Mucosa of stomach (tissue), 1 donor: ENCODE measurements around the gene P2RY14.

Experiments
- H3K27me3 ChIP-seq: one replicate; pipeline ENCODE4 v1.7.0; 2013; ENCODE audit warnings: mild to moderate bottlenecking, low read length; ENCODE audit not compliant: control insufficient read depth, insufficient read depth
- H3K36me3 ChIP-seq: one replicate; pipeline ENCODE4 v1.7.0; 2013; ENCODE audit warnings: low read length; ENCODE audit not compliant: control insufficient read depth, insufficient read depth
- H3K4me1 ChIP-seq: one replicate; pipeline ENCODE4 v1.7.0; 2013; ENCODE audit warnings: mild to moderate bottlenecking, low read length; ENCODE audit not compliant: control insufficient read depth, insufficient read depth
- H3K4me3 ChIP-seq: one replicate; pipeline ENCODE4 v1.7.0; 2013; ENCODE audit warnings: low read length
- H3K9ac ChIP-seq: one replicate; pipeline ENCODE4 v1.7.0; 2013; ENCODE audit warnings: mild to moderate bottlenecking, low read length, moderate library complexity
- H3K9me3 ChIP-seq: one replicate; pipeline ENCODE4 v1.7.0; 2013; ENCODE audit warnings: mild to moderate bottlenecking, low read length, moderate library complexity; ENCODE audit not compliant: control insufficient read depth
- donor health status: Pancreatic carcinoma.

The P2RY14 gene

DNA sequence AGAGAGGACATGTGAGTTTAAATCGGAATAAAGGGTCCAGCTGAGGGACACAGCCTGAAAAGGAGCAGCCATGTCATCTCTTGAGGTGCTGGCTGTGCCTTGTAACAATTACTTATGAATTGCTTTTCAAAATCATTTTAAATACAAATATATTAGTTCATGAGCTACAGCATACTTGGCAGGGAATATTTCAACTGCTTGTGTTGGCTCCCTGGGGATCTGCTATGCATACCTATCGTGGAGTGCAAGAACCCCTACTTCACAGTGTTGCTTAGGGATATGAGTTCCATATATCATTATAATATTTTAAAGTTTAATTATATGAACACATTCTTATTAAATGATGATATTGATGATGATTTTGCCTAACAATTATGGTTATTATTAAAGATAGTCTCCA, 19.1 kb upstream of the P2RY14 start:
- no peaks in the 10 kb centered on the region for H3K4me1 ChIP-seq
- no peaks in the 10 kb centered on the region for H3K9me3 ChIP-seq
- H3K4me3 ChIP-seq = no peak overlapping the region
- H3K27me3 ChIP-seq = no peaks in the 10 kb centered on the region
- no peaks in the 10 kb centered on the region for H3K36me3 ChIP-seq
- no peak overlapping the region for H3K9ac ChIP-seq

DNA sequence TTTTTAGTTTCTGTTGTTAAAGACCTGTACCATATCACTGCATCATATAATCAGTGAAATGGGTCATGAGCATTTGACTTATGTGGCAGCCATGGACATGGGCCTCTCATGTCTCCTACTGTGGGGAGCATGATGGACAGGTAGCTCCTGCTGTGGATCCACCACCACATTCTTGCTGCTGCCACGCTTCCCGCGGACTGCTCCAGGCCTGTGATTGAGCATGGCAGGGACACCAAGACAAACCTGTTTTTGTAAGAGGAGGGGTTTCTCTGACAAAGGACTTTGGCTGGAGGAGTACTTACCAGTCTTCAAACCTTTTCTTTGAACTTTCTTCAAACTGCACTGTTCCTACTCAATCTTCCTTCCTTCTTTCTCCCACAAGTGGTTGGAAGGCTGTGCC, 17.9 kb upstream of the P2RY14 start:
- Histone ChIP-seq H3K27me3 (no peaks in the 10 kb centered on the region), H3K4me1 (no peaks in the 10 kb centered on the region), H3K36me3 (no peaks in the 10 kb centered on the region), H3K4me3 (no peak overlapping the region), H3K9ac (no peak overlapping the region), H3K9me3 (no peaks in the 10 kb centered on the region)

DNA sequence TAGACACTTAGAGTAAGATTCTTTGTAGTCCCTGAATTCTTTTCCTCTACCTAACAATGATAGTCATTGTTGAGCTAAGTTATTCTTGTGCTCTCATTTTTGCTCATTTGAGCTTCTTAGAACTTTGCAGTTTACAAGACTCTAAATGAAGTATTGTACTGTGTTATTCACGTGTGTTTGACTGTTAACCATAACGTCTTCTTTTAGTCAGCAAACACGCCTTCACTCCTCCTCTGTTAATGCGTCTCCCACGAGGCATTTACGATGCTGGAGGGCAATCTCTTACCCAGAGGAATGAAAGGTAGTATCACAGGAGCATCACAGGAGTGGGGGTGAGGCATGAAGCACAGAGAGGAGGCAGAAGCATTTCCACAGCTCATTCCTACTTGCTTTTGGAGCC, 14.8 kb upstream of the P2RY14 start:
- H3K4me3 ChIP-seq = no peak overlapping the region
- H3K9me3 ChIP-seq = no peaks in the 10 kb centered on the region
- H3K9ac ChIP-seq = no peak overlapping the region
- no peaks in the 10 kb centered on the region for H3K4me1 ChIP-seq
- no peaks in the 10 kb centered on the region for H3K27me3 ChIP-seq
- no peaks in the 10 kb centered on the region for H3K36me3 ChIP-seq

DNA sequence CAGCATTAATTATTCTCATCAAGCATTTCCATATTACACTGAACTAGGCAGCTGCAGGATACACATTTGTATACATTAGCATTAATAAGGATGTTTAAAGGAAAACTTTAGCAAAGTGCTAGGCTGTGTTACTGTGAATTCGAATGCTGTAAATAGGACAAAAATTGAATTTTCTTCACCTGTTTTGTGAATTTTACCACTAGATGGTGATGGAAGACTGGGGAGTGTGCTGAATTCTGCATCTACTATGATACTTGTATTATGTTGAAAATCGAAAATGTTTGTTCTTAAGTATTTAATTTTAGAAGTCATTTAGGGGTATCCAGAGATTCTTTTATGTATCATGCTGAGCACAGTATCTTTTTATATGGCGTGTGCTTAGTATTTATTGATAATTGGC, 12.3 kb upstream of the P2RY14 start:
- Histone ChIP-seq H3K9me3 (no peaks in the 10 kb centered on the region), H3K9ac (no peak overlapping the region), H3K36me3 (no peaks in the 10 kb centered on the region), H3K27me3 (no peaks in the 10 kb centered on the region), H3K4me3 (no peak overlapping the region), H3K4me1 (no peaks in the 10 kb centered on the region)

DNA sequence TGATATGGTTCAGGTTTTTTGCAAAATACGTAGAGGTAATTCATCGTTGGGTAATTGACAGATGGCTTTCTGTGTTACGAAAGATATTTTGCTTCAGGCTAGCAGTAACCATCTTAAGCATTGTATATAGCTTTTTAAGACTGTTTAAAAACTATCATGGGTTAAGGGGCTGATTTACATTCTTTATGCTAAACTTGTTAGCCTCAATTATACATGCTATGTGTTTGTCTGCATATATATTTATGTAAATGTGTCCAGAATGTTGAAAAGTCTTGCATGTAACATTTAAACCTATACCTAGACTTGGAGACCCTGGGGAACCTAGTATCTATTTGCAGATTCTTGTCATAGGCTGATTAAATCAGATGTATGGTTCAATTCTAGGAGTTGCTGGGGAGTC, 11.1 kb upstream of the P2RY14 start:
- no peaks in the 10 kb centered on the region for H3K9me3 ChIP-seq
- no peak overlapping the region for H3K9ac ChIP-seq
- H3K4me1 ChIP-seq = peaks cover under 1% of the 10 kb centered on the region
- no peaks in the 10 kb centered on the region for H3K36me3 ChIP-seq
- no peak overlapping the region for H3K4me3 ChIP-seq
- no peaks in the 10 kb centered on the region for H3K27me3 ChIP-seq

DNA sequence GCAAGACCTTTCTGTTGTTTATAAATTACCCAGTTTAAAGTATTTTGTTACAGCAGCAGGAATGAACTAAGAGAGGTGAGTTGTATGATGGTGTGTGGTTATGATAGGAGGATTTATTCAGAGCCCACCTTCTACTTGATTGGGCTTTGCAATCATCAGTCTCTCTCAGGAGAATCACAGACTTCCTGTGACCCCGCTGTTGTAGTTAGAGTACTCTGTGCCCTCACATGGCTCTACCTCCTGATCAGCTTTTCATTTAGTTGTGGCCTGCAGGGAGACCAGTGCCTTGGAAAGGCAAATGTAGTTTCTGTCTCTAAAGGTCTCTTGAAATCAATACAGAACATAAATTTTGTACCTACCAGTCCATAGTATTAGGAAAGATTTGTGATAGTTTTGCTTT, 7.6 kb upstream of the P2RY14 start:
- Histone ChIP-seq H3K9ac (no peak overlapping the region), H3K36me3 (no peaks in the 10 kb centered on the region), H3K4me3 (no peak overlapping the region), H3K9me3 (no peaks in the 10 kb centered on the region), H3K27me3 (no peaks in the 10 kb centered on the region), H3K4me1 (peaks cover 14% of the 10 kb centered on the region)

DNA sequence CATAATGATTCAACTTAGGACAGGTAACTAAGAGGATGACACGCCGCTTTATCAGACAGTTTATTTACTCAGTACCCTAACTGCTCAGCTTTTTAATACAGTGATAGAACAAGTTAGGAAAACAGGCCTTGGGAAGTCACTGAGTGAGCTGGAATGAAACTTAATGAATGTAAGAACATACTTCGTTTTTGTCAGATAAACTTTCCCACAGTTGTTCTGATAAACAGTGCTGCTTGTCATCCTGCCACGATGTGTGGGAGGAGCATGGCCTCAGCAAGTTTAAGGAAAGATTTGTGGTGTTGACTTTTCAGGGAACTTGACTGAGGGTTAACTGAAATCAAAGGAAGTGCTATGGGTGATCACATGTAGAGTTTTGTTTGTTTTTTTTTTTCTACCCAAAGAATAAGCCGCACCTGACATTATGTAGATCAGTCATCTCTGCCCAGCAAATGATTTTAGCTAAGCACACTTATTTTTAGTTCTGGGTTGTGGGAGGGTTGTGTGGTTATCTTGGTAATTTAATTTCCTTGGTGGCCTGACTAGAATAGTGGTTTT, 5.6 kb upstream of the P2RY14 start:
- Histone ChIP-seq H3K27me3 (no peaks in the 10 kb centered on the region), H3K9me3 (no peaks in the 10 kb centered on the region), H3K36me3 (no peaks in the 10 kb centered on the region), H3K4me3 (no peak overlapping the region), H3K4me1 (peaks cover 14% of the 10 kb centered on the region), H3K9ac (no peak overlapping the region)

DNA sequence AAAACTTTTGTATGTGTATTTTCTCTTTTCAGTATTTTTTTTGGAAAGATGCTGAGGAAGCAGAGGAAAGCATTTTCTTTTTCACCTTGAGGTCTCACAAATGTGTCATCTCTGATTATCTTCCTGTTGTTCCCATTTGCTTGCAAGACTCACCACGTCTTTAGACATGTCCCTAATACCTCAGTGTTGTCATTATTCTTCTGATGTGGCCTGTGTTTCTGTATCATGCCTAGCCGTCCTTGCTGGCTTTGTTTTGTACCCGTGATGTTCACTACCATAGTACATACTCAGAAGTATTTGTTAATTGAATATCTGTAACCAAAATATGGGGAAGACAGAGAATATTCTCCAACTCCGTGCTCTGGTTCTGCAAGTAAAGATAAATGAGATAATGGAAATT, 5.0 kb upstream of the P2RY14 start:
- Histone ChIP-seq H3K27me3 (no peaks in the 10 kb centered on the region), H3K4me1 (peaks cover 14% of the 10 kb centered on the region), H3K9me3 (no peaks in the 10 kb centered on the region), H3K4me3 (no peak overlapping the region), H3K9ac (peak overlapping the region; percentile 7), H3K36me3 (no peaks in the 10 kb centered on the region)

DNA sequence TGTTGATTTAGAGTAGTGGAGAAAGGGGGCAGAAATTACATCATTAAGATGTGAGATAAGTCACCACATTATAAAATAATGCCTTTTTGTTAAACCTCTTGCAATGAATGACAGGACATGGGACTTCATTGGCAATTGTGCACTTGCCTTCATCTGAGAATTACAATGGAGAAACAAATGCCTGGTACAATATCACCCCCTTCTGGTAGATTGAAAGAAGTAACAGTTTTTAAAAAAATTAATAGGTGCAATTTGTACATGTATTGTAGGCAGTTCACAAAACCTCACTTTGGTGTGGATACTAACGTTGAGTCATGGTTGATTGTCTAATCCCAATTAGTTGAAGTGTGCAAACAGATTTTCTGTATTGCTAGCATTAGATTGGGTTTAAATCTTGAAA, 4.6 kb upstream of the P2RY14 start:
- Histone ChIP-seq H3K4me3 (no peak overlapping the region), H3K27me3 (no peaks in the 10 kb centered on the region), H3K9ac (no peak overlapping the region), H3K9me3 (no peaks in the 10 kb centered on the region), H3K4me1 (peaks cover 14% of the 10 kb centered on the region), H3K36me3 (no peaks in the 10 kb centered on the region)

DNA sequence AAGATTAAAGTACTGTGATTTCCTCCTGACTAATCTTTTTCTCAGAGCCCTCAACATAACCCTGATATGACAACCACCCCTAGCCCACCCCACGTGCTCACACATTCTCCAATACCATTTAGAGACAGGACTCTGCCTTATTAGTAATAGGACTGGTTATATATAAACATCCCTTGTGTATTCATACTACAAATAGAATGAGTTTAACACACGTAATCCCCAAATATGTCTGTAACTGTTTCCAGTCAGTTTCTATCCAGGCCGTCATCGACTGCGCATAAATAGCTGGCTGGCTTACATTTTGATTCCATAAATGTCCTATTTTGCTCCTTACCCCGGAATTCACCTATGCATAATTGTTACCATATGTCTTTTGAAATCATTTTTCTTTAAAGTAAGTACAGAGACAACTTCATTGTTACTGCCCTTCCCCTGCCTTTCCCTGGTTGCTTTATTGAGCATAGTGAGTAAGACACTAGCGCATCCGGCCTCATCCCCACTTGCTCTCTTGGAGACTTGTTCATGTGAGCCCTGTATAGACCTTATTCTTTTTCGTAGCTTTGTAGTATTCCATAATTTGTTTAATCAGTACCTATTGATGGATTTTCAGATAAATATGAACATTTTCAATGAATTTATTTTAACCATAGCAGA, 3.5 kb upstream of the P2RY14 start:
- Histone ChIP-seq H3K4me3 (no peak overlapping the region), H3K27me3 (no peaks in the 10 kb centered on the region), H3K9ac (no peak overlapping the region), H3K9me3 (no peaks in the 10 kb centered on the region), H3K4me1 (peaks cover 14% of the 10 kb centered on the region), H3K36me3 (no peaks in the 10 kb centered on the region)

DNA sequence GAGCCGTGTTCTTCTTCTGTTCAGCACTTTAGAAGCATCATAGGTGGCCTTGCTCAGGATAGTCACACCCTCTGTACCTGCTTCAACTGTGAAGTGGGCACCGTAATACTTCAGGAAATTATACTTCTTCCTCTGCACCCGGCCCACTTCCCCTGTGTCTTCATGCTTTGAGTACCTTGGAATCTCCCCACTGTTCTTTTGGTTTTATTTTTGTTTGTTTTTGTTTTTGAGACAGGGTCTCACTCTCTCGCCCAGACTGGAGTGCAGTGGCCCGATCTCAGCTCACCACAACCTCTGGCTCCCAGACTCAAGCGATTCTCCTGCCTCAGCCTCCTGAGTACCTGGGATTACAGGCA, 1.7 kb downstream of the P2RY14 start:
- Histone ChIP-seq H3K36me3 (no peaks in the 10 kb centered on the region), H3K4me3 (no peak overlapping the region), H3K9ac (no peak overlapping the region), H3K4me1 (no peaks in the 10 kb centered on the region), H3K9me3 (no peaks in the 10 kb centered on the region), H3K27me3 (no peaks in the 10 kb centered on the region)

DNA sequence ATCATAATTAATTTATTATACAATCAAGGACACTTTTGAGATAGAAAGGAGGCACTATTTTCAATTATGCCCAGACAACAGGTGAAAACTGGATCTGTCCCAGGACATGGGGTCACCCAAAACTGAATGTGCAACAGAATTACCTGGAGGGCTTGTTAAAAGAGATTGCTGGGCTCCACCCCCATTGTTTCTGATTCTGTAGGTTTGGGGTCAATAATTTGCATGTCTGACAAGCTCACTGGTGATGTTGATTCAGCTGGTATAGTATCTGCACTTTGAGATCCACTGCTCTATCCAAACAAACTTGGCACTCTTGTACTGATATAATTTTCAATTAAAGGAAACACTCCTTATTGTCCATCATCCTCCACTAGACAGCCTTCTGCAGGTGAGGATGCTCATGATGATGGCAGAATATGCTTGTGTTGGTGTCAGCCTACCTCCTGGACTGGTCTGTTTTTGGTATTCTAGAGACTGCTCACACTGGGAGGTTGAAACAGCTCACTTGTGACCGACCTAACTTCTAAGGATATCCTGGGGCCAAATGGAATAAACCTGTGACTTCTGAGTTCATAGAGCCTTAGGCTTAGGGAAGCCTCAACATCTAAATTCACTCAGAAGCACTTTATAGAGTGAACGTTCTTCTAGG, 2.2 kb downstream of the P2RY14 start:
- Histone ChIP-seq H3K4me3 (no peak overlapping the region), H3K9me3 (no peaks in the 10 kb centered on the region), H3K9ac (no peak overlapping the region), H3K4me1 (no peaks in the 10 kb centered on the region), H3K27me3 (no peaks in the 10 kb centered on the region), H3K36me3 (no peaks in the 10 kb centered on the region)
